ENCODE results near the gene GEMIN2. TPM values are rescaled to one million over a fixed set of nuclear protein-coding genes. Genes with fewer than 3 reads are reported as not detected.
"Not testable (repeated sequence)": the region's sequence is repeated elsewhere in the genome, so short reads cannot be mapped to it uniquely, and the experiment has no call there.

Gene GEMIN2
- total RNA-seq = 7.7 TPM
- long read RNA-seq, transcript GEMIN2-202 (10 exons, 1,420 nt) = major isoform, 16 of 18 reads
- long read RNA-seq, partial matches to known transcripts = 0 of 18 reads
- long read RNA-seq, other reads (novel, unspliced or antisense) = 0 of 18 reads

- peak; percentile 97 for DNase-seq
- ATAC-seq = peak; percentile 100
- intact Hi-C loops (cut with micrococcal nuclease) = no loop called here
These were observed at the start of gene GEMIN2 for GRCh38 chr14:39114073-39114838. Gene GEMIN2, plus strand, starts transcription at chr14:39114323. Its CDS starts 16 bp downstream, at chr14:39114339.

- intact Hi-C loops (cut with micrococcal nuclease); DNase-seq; ATAC-seq: not testable (repeated sequence)
These were observed 44.8 kb upstream of the GEMIN2 start for GRCh38 chr14:39069169-39069805.

GRCh38 chr14:39069923-39070322 is 44.2 kb upstream of the GEMIN2 start:
- intact Hi-C loops (cut with micrococcal nuclease) = no loop called here
- DNase-seq (no peak), ATAC-seq (no peak)

- no peak for ATAC-seq
- intact Hi-C loops (cut with micrococcal nuclease) = no loop called here
- no peak for DNase-seq
These were observed 43.0 kb upstream of the GEMIN2 start for GRCh38 chr14:39071096-39071495.

- ATAC-seq (no peak), DNase-seq (no peak)
- intact Hi-C loops (cut with micrococcal nuclease) = no loop called here
These were observed 33.2 kb upstream of the GEMIN2 start for GRCh38 chr14:39080886-39081285.

- ATAC-seq (no peak), DNase-seq (no peak)
- intact Hi-C loops (cut with micrococcal nuclease) = no loop called here
These were observed 31.0 kb upstream of the GEMIN2 start for GRCh38 chr14:39083127-39083526.

- no peak for DNase-seq
- no peak for ATAC-seq
- intact Hi-C loops (cut with micrococcal nuclease) = no loop called here
These were observed 28.2 kb upstream of the GEMIN2 start for GRCh38 chr14:39085933-39086332.

GRCh38 chr14:39087493-39087892 is 26.6 kb upstream of the GEMIN2 start:
- ATAC-seq (no peak), DNase-seq (no peak)
- intact Hi-C loops (cut with micrococcal nuclease) = no loop called here

GRCh38 chr14:39090548-39091111 is 23.5 kb upstream of the GEMIN2 start:
- intact Hi-C loops (cut with micrococcal nuclease) = no loop called here
- no peak for DNase-seq
- ATAC-seq = no peak

GRCh38 chr14:39091716-39092115 is 22.4 kb upstream of the GEMIN2 start:
- ATAC-seq (no peak), DNase-seq (no peak)
- intact Hi-C loops (cut with micrococcal nuclease) = no loop called here

GRCh38 chr14:39094515-39094914 is 19.6 kb upstream of the GEMIN2 start:
- ATAC-seq (no peak), DNase-seq (no peak)
- intact Hi-C loops (cut with micrococcal nuclease) = no loop called here

GRCh38 chr14:39097159-39097558 is 17.0 kb upstream of the GEMIN2 start:
- ATAC-seq = peak; percentile 20

GRCh38 chr14:39099215-39099614 is 14.9 kb upstream of the GEMIN2 start:
- DNase-seq; ATAC-seq; intact Hi-C loops (cut with micrococcal nuclease): not testable (repeated sequence)

More at GRCh38 chr14:39097159-39097558, 17.0 kb upstream of the GEMIN2 start:
- intact Hi-C loops (cut with micrococcal nuclease) = no loop called here
- DNase-seq = no peak

GRCh38 chr14:39099748-39100147 is 14.4 kb upstream of the GEMIN2 start:
- DNase-seq (no peak), ATAC-seq (no peak)
- intact Hi-C loops (cut with micrococcal nuclease) = no loop called here

GRCh38 chr14:39102265-39102968 is 11.7 kb upstream of the GEMIN2 start:
- no peak for DNase-seq
- intact Hi-C loops (cut with micrococcal nuclease) = no loop called here

GRCh38 chr14:39102969-39103957 is 10.9 kb upstream of the GEMIN2 start, which contains the start of gene SEC23A:
Gene SEC23A, minus strand, starts transcription at chr14:39103235. Its CDS starts 7,117 bp downstream, at chr14:39096118.
- DNase-seq (peak; percentile 95), ATAC-seq (peak; percentile 99)
- intact Hi-C loops (cut with micrococcal nuclease) = no loop called here

More at GRCh38 chr14:39102265-39102968, 11.7 kb upstream of the GEMIN2 start:
- peak; percentile 59 for ATAC-seq

- intact Hi-C loops (cut with micrococcal nuclease); DNase-seq: not testable (repeated sequence)
These were observed 9.9 kb upstream of the GEMIN2 start for GRCh38 chr14:39104078-39104801.

More at GRCh38 chr14:39104078-39104801, 9.9 kb upstream of the GEMIN2 start:
- ATAC-seq = not testable (repeated sequence)

All from left ventricle myocardium superior (tissue), 1 donor.